GM21717 (cell line): ENCODE results near the gene GPC6.

ENCODE experiments used
- ATAC-seq: cut with Tn5 transposase; IDR thresholded peaks from one replicate; pipeline ENCODE4 v1.9.1; 2021; ENCODE audit warnings: mild to moderate bottlenecking, moderate library complexity; ENCODE audit not compliant: unreplicated experiment

Gene GPC6

GRCh38 chr13:93953841-93954240 is 727.2 kb downstream of the GPC6 start:
- ATAC-seq, result no peak

- no peak for ATAC-seq
Measured at GRCh38 chr13:93955904-93956303, 729.3 kb downstream of the GPC6 start.

GRCh38 chr13:93956426-93956825 is 729.8 kb downstream of the GPC6 start:
- no peak for ATAC-seq

- ATAC-seq, result no peak
Measured at GRCh38 chr13:93957371-93957770, 730.8 kb downstream of the GPC6 start.

GRCh38 chr13:93959796-93960533 is 733.4 kb downstream of the GPC6 start:
- no peak for ATAC-seq

GRCh38 chr13:93963266-93964145 is 736.9 kb downstream of the GPC6 start:
- no peak for ATAC-seq

GRCh38 chr13:93964146-93964512 is 737.5 kb downstream of the GPC6 start:
- no peak for ATAC-seq

- no peak for ATAC-seq
Measured at GRCh38 chr13:93965587-93965986, 739.0 kb downstream of the GPC6 start.

- ATAC-seq, result no peak
Measured at GRCh38 chr13:93966267-93966936, 739.8 kb downstream of the GPC6 start.

GRCh38 chr13:93967286-93967685 is 740.7 kb downstream of the GPC6 start:
- no peak for ATAC-seq

- no peak for ATAC-seq
Measured at GRCh38 chr13:93975242-93975641, 748.6 kb downstream of the GPC6 start.

- ATAC-seq, result no peak
Measured at GRCh38 chr13:93976528-93976927, 749.9 kb downstream of the GPC6 start.

GRCh38 chr13:93977986-93978385 is 751.4 kb downstream of the GPC6 start:
- no peak for ATAC-seq

GRCh38 chr13:93981426-93981977 is 754.9 kb downstream of the GPC6 start:
- ATAC-seq, result no peak

GRCh38 chr13:93982179-93982918 is 755.7 kb downstream of the GPC6 start:
- ATAC-seq, result no peak

- no peak for ATAC-seq
Measured at GRCh38 chr13:93984052-93984451, 757.4 kb downstream of the GPC6 start.

- no peak for ATAC-seq
Measured at GRCh38 chr13:93984876-93985275, 758.3 kb downstream of the GPC6 start.

- no peak for ATAC-seq
Measured at GRCh38 chr13:93987458-93987857, 760.9 kb downstream of the GPC6 start.

- no peak for ATAC-seq
Measured at GRCh38 chr13:93991569-93991968, 765.0 kb downstream of the GPC6 start.

- ATAC-seq, result no peak
Measured at GRCh38 chr13:93996481-93996880, 769.9 kb downstream of the GPC6 start.

GRCh38 chr13:94006296-94006695 is 779.7 kb downstream of the GPC6 start:
- no peak for ATAC-seq
